ENCODE results near the gene BPIFB3. TPM values are rescaled to one million over a fixed set of nuclear protein-coding genes. Genes with fewer than 3 reads are reported as not detected.

Gene BPIFB3
- total and polyA plus RNA-seq, 2 of the 13 experiments (the other 11 are each of a cell fraction or from before 2014, with no cell fraction given): 0.09 TPM; not detected in 1

- TF ChIP-seq ZNF841 (CRISPR knock-in tag; IDR thresholded peaks at IDR 0.05; ENCODE audit: borderline replicate concordance) (peak; percentile 80; the same call in 1 of the 2 replicates), ZBTB44 (CRISPR knock-in tag; IDR thresholded peaks at IDR 0.05) (0 out of 2 replicates have a peak, but pooled peaks have one; percentile 16), NFYC (CRISPR knock-in tag; IDR thresholded peaks at IDR 0.05) (no peak), SMC3 (IDR thresholded peaks at IDR 0.05; ENCODE audit: low read length) (peak; percentile 18; the same call in 1 of the 2 replicates), ZNF691 (CRISPR knock-in tag; IDR thresholded peaks at IDR 0.05; ENCODE audit: borderline replicate concordance, low read depth) (no peak), POLR2AphosphoS5 (IDR thresholded peaks at IDR 0.05; ENCODE audit: low read depth, low read length) (peak; percentile 74), ZBTB2 (CRISPR knock-in tag; IDR thresholded peaks at IDR 0.05; ENCODE audit: low read depth) (0 out of 2 replicates have a peak, but pooled peaks have one; percentile 7), ZNF567 (CRISPR knock-in tag; IDR thresholded peaks at IDR 0.05; ENCODE audit: borderline replicate concordance) (no peak; the same call in 1 of the 2 replicates), ZNF660 (CRISPR knock-in tag; IDR thresholded peaks at IDR 0.05; ENCODE audit: borderline replicate concordance, low read depth) (no peak), ZC3H4 (CRISPR knock-in tag; IDR thresholded peaks at IDR 0.05; ENCODE audit: borderline replicate concordance) (0 out of 2 replicates have a peak, but pooled peaks have one; percentile 39), ZNF407 (CRISPR knock-in tag; IDR thresholded peaks at IDR 0.05; ENCODE audit: not compliant biosample characterization) (peak; percentile 45), ZC3H13 (CRISPR knock-in tag; IDR thresholded peaks at IDR 0.05) (peak; percentile 99), POLR2A (IDR thresholded peaks at IDR 0.05; ENCODE audit: insufficient read depth in 1 of 2, low read depth in 2 of 2, low read length in 2 of 2) (peak in 1 of 2 experiments; percentile 83), BRF2 (CRISPR knock-in tag; IDR thresholded peaks at IDR 0.05) (peak; percentile 37), SSRP1 (CRISPR knock-in tag; IDR thresholded peaks at IDR 0.05) (no peak; the same call in 1 of the 2 replicates), MATR3 (CRISPR knock-in tag; IDR thresholded peaks at IDR 0.05) (no peak)
These were observed 27.5 kb upstream of the BPIFB3 start (continued) for GRCh38 chr20:33026072-33026778.
